B cell (primary cell): Measurements from ENCODE around the gene ZNF141.

Experiments used
- CTCF ChIP-seq: fragments of 200-600 bp; IDR thresholded peaks from one replicate; pipeline ENCODE4 v1.8.0; 2022; ENCODE audit warnings: antibody characterized with exemption, mild to moderate bottlenecking
- EZH2 ChIP-seq: IDR thresholded peaks from 2 replicates; pipeline ENCODE4 v1.6.1; 2012; ENCODE audit warnings: borderline replicate concordance, low read depth, mild to moderate bottlenecking, moderate library complexity, low read length; ENCODE audit not compliant: insufficient read depth, poor library complexity, severe bottlenecking

DNA sequence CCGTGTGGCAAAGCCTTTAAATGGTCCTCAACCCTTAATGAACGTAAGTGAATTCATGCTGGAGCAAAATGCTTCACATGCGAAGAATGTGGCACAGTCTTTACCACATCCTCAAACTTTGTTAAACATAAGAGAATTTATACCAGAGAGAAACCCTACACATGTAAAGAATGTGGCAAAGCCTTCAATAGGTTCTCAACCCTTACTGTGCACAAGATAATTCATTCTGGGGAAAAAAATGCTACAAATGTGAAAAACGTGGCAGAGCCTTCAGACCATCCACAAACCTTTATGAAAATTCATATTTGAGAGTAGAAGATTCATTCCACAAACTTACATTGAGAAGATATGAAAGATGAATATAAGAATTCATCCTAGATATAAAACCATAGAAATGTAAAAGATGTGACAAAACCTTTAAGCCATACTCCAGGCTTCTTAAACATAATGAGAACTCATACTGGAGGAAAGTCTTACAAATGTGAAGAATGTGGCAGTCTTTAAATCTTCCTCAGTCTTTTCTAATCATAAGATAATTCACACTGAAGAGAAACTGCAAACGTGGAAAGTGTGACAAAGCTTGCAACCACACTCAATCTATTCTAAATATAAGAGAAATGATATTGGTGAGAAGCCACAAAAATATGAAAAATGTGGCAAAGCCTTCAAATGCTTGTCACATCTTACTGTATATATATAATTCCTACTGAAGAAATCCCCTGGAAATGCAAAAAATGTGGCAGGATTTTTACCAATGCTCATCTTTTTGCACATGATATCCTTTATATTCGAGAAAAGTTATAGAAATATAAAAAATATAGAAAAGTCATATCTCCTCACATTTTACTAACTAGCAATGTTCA is 36.9 kb downstream of the ZNF141 start:
- no peak for TF ChIP-seq CTCF
- no peak for TF ChIP-seq EZH2
